ENCODE results near the gene SIT1.

Gene SIT1

GRCh38 chr9:35635730-35636129 lies 15.0 kb downstream of the SIT1 start:
- no peak for DNase-seq (ENCODE audit: low read depth)
- H3K4me3 ChIP-seq (replicated peaks; ENCODE audit: low read depth, low read length), result no peak overlapping the region
- no peak for TF ChIP-seq CTCF (IDR thresholded peaks at IDR 0.05; ENCODE audit: low read length, missing control alignments)

- no peak for DNase-seq (ENCODE audit: low read depth)
- TF ChIP-seq CTCF (IDR thresholded peaks at IDR 0.05; ENCODE audit: low read length, missing control alignments), result no peak
- no peak overlapping the region for H3K4me3 ChIP-seq (replicated peaks; ENCODE audit: low read depth, low read length)
Observed at GRCh38 chr9:35629597-35629996, 21.1 kb downstream of the SIT1 start.

- no peak overlapping the region for H3K4me3 ChIP-seq (replicated peaks; ENCODE audit: low read depth, low read length)
- no peak for TF ChIP-seq CTCF (IDR thresholded peaks at IDR 0.05; ENCODE audit: low read length, missing control alignments)
- DNase-seq (ENCODE audit: low read depth), result no peak
Observed at GRCh38 chr9:35628389-35628991, 22.2 kb downstream of the SIT1 start.

GRCh38 chr9:35627575-35627974 lies 23.2 kb downstream of the SIT1 start:
- no peak overlapping the region for H3K4me3 ChIP-seq (replicated peaks; ENCODE audit: low read depth, low read length)
- DNase-seq (ENCODE audit: low read depth), result no peak
- TF ChIP-seq CTCF (IDR thresholded peaks at IDR 0.05; ENCODE audit: low read length, missing control alignments), result no peak

- H3K4me3 ChIP-seq (replicated peaks; ENCODE audit: low read depth, low read length), result no peak overlapping the region
- DNase-seq (ENCODE audit: low read depth), result no peak
- TF ChIP-seq CTCF (IDR thresholded peaks at IDR 0.05; ENCODE audit: low read length, missing control alignments), result no peak
Observed at GRCh38 chr9:35619800-35620158, 31.0 kb downstream of the SIT1 start.

- H3K4me3 ChIP-seq (replicated peaks; ENCODE audit: low read depth, low read length), result no peak overlapping the region
- DNase-seq (ENCODE audit: low read depth), result no peak
- TF ChIP-seq CTCF (IDR thresholded peaks at IDR 0.05; ENCODE audit: low read length, missing control alignments), result no peak
Observed at GRCh38 chr9:35618854-35619799, 31.6 kb downstream of the SIT1 start.
